ENCODE results near the gene MRPL11. TPM values are rescaled to one million over a fixed set of nuclear protein-coding genes. Genes with fewer than 3 reads are reported as not detected.

MRPL11 gene
- polyA plus RNA-seq, 3 donors, result 14.7 to 64.6 (median 59.6) TPM

- H3K36me3 ChIP-seq (replicated peaks in 1 of 2; ENCODE audit: control insufficient read depth in 1 of 2, insufficient read depth in 2 of 2, low read length in 2 of 2), result no peaks in the 10 kb centered on the region
- H3K36me3 Mint-ChIP-seq, result no peaks in the 10 kb centered on the region
- no peak for TF ChIP-seq CTCF (IDR thresholded peaks at IDR 0.05)
- peaks cover 49% of the 10 kb centered on the region for H3K4me1 Mint-ChIP-seq
- H2AFZ ChIP-seq (ENCODE audit: insufficient read depth, low read depth, low read length, poor library complexity, severe bottlenecking), result no peak overlapping the region
- intact Hi-C loops (cut with micrococcal nuclease), result no loop called here
- H3K27me3 Mint-ChIP-seq (ENCODE audit: low read depth in 3 of 3), result peaks cover 0 to 8% (median 2%) of the 10 kb centered on the region in 3 donors
- no peaks in the 10 kb centered on the region for H3K27me3 ChIP-seq (ENCODE audit: control insufficient read depth in 2 of 2, insufficient read depth in 2 of 2, low read length in 2 of 2)
- H3K9ac ChIP-seq (ENCODE audit: insufficient read depth, low read length, poor library complexity, severe bottlenecking), result no peak overlapping the region
- WGBS (ENCODE audit: insufficient coverage), result 100% methylated on average over 2 of the region's 3 CpGs
- DNase-seq, result no peak
- no peak overlapping the region for H3K4me2 ChIP-seq (replicated peaks; ENCODE audit: extremely low read depth, low read length, poor library complexity, severe bottlenecking)
- no peaks in the 10 kb centered on the region for H3K79me2 ChIP-seq (ENCODE audit: insufficient read depth, low read length)
- peaks cover 7% of the 10 kb centered on the region for H4K20me1 ChIP-seq (ENCODE audit: insufficient read depth, low read length)
- peaks cover 0 to 4% of the 10 kb centered on the region in 2 donors for H3K9me3 ChIP-seq (replicated peaks in 1 of 2; ENCODE audit: control insufficient read depth in 1 of 2, insufficient read depth in 1 of 2, low read length in 2 of 2)
- H3K27ac ChIP-seq (ENCODE audit: low read depth in 1 of 2, low read length in 2 of 2), result no peak overlapping the region
- H3K4me3 Mint-ChIP-seq, result no peak overlapping the region
- H3K4me3 ChIP-seq (replicated peaks in 1 of 3; ENCODE audit: low read depth in 2 of 3, low read length in 3 of 3), result no peak overlapping the region
- H3K4me1 ChIP-seq (ENCODE audit: control insufficient read depth in 1 of 2, insufficient read depth in 2 of 2, low read length in 2 of 2), result peaks cover 41 to 54% of the 10 kb centered on the region in 2 donors
- no peak overlapping the region for H3K27ac Mint-ChIP-seq
- peaks cover 0 to 10% (median 3%) of the 10 kb centered on the region in 7 donors for H3K9me3 Mint-ChIP-seq
Observed at GRCh38 chr11:66462911-66463310, 24.3 kb upstream of the MRPL11 start.

- H3K36me3 Mint-ChIP-seq, result no peaks in the 10 kb centered on the region
- Histone ChIP-seq H3K27me3 (ENCODE audit: control insufficient read depth in 2 of 2, insufficient read depth in 2 of 2, low read length in 2 of 2) (no peaks in the 10 kb centered on the region), H3K79me2 (ENCODE audit: insufficient read depth, low read length) (no peaks in the 10 kb centered on the region), H2AFZ (ENCODE audit: insufficient read depth, low read depth, low read length, poor library complexity, severe bottlenecking) (no peak overlapping the region), H3K36me3 (replicated peaks in 1 of 2; ENCODE audit: control insufficient read depth in 1 of 2, insufficient read depth in 2 of 2, low read length in 2 of 2) (no peaks in the 10 kb centered on the region), H4K20me1 (ENCODE audit: insufficient read depth, low read length) (no peaks in the 10 kb centered on the region), H3K4me2 (replicated peaks; ENCODE audit: extremely low read depth, low read length, poor library complexity, severe bottlenecking) (no peak overlapping the region), H3K27ac (ENCODE audit: low read depth in 1 of 2, low read length in 2 of 2) (no peak overlapping the region), H3K9ac (ENCODE audit: insufficient read depth, low read length, poor library complexity, severe bottlenecking) (no peak overlapping the region), H3K9me3 (replicated peaks in 1 of 2; ENCODE audit: control insufficient read depth in 1 of 2, insufficient read depth in 1 of 2, low read length in 2 of 2) (peaks cover 0 to 4% of the 10 kb centered on the region in 2 donors), H3K4me3 (replicated peaks in 1 of 3; ENCODE audit: low read depth in 2 of 3, low read length in 3 of 3) (no peak overlapping the region), H3K4me1 (ENCODE audit: control insufficient read depth in 1 of 2, insufficient read depth in 2 of 2, low read length in 2 of 2) (peaks cover 42 to 52% of the 10 kb centered on the region in 2 donors)
- no peak for TF ChIP-seq CTCF (IDR thresholded peaks at IDR 0.05)
- H3K27ac Mint-ChIP-seq, result no peak overlapping the region
- intact Hi-C loops (cut with micrococcal nuclease), result no loop called here
- H3K9me3 Mint-ChIP-seq, result peaks cover 0 to 10% (median 3%) of the 10 kb centered on the region in 7 donors
- DNase-seq, result no peak
- peaks cover 0 to 8% (median 2%) of the 10 kb centered on the region in 3 donors for H3K27me3 Mint-ChIP-seq (ENCODE audit: low read depth in 3 of 3)
- H3K4me1 Mint-ChIP-seq, result peaks cover 47% of the 10 kb centered on the region
- H3K4me3 Mint-ChIP-seq, result no peak overlapping the region
Observed at GRCh38 chr11:66462010-66462409, 23.4 kb upstream of the MRPL11 start.

Measured in CD14-positive monocyte (primary cell).